ENCODE data around the gene ARL8B.

- TF ChIP-seq, protein P1, sequence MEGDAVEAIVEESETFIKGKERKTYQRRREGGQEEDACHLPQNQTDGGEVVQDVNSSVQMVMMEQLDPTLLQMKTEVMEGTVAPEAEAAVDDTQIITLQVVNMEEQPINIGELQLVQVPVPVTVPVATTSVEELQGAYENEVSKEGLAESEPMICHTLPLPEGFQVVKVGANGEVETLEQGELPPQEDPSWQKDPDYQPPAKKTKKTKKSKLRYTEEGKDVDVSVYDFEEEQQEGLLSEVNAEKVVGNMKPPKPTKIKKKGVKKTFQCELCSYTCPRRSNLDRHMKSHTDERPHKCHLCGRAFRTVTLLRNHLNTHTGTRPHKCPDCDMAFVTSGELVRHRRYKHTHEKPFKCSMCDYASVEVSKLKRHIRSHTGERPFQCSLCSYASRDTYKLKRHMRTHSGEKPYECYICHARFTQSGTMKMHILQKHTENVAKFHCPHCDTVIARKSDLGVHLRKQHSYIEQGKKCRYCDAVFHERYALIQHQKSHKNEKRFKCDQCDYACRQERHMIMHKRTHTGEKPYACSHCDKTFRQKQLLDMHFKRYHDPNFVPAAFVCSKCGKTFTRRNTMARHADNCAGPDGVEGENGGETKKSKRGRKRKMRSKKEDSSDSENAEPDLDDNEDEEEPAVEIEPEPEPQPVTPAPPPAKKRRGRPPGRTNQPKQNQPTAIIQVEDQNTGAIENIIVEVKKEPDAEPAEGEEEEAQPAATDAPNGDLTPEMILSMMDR (IDR thresholded peaks at IDR 0.05): no peak
- TF ChIP-seq RAD21 (IDR thresholded peaks at IDR 0.05; ENCODE audit: low read length): no peak
- TF ChIP-seq EP300 (IDR thresholded peaks at IDR 0.05; ENCODE audit: borderline replicate concordance in 1 of 2, low read depth in 1 of 2, low read length in 1 of 2): no peak
These were observed 63.1 kb downstream of the ARL8B start for GRCh38 chr3:5185093-5185673.
